ENCODE results near the gene SLC22A31. TPM values are rescaled to one million over a fixed set of nuclear protein-coding genes. Genes with fewer than 3 reads are reported as not detected.
A peak's percentile ranks its signal among the peaks of the same experiment; 100 is the strongest.

SLC22A31 gene
- total RNA-seq, 1 donor from 2014 or later: 0.72 TPM

GRCh38 chr16:89150981-89151380, 49.4 kb downstream of the SLC22A31 start:
- DNase-seq (ENCODE audit: low spot score): peak; percentile 52

DNA sequence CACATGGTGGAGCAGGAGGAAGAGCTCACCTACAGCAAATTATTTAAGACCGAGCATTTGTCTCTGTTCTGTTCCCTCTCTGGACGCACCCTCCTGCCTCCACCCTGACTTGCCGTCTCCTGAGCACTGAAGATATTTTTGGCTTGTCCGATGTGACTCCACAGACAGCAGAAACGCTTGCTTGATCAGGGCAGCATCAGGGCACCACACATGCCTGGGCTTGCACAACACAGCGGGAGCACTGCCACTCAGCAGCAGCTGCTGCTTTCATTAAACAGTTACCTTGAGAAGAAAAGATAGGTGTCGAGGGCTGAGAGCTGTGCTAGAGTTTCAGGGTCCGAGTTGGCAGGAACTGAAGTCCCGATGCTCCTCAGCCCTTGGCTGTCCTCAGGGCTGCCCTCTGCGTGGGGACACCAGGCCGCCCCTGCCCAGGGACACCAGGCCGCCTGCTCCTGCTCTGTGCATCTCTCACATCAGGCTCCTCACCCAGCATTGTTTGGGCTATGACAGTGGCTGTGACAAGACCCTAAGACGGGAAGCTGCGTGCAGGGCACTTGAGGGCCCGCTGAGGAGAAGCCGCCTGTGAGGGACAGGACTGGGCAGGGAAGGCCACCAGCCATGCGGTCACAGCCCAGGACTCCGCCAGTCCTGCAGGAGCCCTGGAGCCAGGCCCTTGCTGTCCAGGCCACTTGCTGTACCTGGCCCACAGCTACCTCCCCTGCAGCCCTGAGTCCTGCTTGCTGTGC, 50.1 kb downstream of the SLC22A31 start:
- peak; percentile 50 for DNase-seq (ENCODE audit: low spot score)

- no peak for DNase-seq (ENCODE audit: low spot score)
These were observed 51.0 kb downstream of the SLC22A31 start for GRCh38 chr16:89149386-89149785.

DNA sequence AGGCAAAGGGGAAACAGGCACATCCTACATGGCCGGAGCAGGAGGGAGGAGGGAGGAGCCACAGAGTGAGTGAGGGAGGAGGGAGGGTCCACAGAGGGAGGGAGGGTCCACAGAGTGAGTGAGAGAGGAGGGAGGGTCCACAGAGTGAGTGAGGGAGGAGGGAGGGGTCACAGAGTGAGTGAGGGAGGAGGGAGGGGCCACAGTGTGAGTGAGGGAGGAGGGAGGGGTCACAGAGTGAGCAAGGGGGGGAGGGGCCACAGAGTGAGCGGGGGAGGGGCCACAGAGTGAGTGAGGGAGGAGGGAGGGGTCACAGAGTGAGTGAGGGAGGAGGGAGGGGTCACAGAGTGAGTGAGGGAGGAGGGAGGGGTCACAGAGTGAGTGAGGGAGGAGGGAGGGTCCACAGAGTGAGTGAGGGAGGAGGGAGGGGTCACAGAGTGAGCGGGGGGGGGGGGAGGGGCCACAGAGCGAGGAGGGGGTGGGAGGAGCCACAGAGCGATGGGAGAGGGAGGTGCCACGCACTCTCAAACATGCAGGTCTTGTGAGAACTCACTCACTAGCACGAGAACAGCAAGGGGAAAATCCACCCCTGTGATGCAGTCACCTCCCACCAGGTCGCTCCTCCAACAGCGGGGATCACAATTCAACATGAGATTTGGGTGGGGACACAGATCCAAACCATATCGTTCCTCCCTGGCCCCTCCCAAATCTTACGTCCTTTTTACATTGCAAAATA, 53.1 kb downstream of the SLC22A31 start:
- DNase-seq (ENCODE audit: low spot score): no peak

GRCh38 chr16:89146211-89147005, 53.9 kb downstream of the SLC22A31 start:
- DNase-seq (ENCODE audit: low spot score): no peak

Other genes starting within 250 kb of the SLC22A31 start
- 1.4 TPM for gene CBFA2T3, start 223.3 kb downstream of the SLC22A31 start, total RNA-seq (ENCODE audit: insufficient read depth, low replicate concordance)
- 36.6 TPM for gene ACSF3, start 106.7 kb downstream of the SLC22A31 start, total RNA-seq (ENCODE audit: insufficient read depth, low replicate concordance)
- 0.48 TPM for gene CDH15, start 28.8 kb downstream of the SLC22A31 start, total RNA-seq (ENCODE audit: insufficient read depth, low replicate concordance)
- gene ZNF778, start 17.2 kb upstream of the SLC22A31 start, total RNA-seq (ENCODE audit: insufficient read depth, low replicate concordance): 43.8 TPM